Measurements from ENCODE around the gene TMEM179B.
"Not testable (repeated sequence)": the region's sequence is repeated elsewhere in the genome, so short reads cannot be mapped to it uniquely, and the experiment has no call there.

The TMEM179B gene

DNA sequence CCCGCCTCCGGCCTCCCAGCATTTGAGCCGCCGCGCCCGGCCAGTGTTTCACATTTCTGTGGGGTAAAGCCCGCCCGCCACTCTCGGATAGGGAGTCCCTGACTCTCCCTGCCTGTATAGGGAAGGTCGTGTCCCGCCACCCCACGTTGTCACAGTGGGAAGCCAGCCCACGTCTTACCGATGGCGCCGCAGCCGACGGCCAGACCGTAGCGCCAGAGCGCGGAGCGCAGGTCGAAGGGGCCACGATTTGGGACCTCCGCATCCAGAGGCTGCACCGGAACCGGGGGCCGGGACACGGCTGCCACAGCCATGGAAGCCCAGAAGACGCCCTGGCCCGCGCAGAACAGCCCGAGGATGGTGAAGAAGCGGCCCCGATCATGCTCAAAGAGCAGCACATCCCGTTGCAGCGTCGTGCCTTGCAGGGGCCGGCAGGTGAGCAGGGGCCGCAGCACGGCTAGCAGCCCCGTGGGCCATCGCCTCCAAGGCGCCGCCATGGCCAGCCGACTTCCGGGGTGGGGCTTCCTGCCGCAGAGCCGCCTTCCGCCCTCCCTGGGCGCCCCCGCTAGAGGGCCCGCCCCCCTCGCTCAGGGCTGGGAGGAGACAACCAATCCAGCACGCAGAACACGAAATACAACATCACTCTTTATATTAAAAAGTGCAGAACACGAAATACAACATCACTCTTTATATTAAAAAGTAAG is 4.4 kb downstream of the TMEM179B start, which contains the start of gene TMEM223:
Gene TMEM223, minus strand, starts transcription at position 506 of the 701 bp plus-strand sequence. Its CDS starts 12 bp downstream, at position 494.
- peak; percentile 55 to 78 for DNase-seq

DNA sequence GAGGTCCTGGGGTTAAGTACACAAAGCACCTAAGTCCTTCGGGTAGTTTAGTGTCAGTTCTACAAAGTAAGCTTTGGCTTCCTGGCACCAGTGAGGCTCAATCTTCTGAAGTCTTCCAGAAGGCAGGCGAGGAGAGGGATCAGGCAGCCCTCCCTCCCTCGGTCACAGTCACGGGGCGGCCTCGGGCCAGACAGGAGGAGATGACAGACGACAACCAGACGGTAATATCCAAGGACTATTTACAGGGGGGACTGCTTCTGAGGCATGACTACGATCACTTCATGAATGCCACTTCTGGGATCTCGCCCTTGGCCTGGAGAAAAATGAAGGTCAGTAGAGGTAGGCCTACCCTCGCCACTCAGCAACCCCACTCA is 5.0 kb downstream of the TMEM179B start:
- no peak for DNase-seq

DNA sequence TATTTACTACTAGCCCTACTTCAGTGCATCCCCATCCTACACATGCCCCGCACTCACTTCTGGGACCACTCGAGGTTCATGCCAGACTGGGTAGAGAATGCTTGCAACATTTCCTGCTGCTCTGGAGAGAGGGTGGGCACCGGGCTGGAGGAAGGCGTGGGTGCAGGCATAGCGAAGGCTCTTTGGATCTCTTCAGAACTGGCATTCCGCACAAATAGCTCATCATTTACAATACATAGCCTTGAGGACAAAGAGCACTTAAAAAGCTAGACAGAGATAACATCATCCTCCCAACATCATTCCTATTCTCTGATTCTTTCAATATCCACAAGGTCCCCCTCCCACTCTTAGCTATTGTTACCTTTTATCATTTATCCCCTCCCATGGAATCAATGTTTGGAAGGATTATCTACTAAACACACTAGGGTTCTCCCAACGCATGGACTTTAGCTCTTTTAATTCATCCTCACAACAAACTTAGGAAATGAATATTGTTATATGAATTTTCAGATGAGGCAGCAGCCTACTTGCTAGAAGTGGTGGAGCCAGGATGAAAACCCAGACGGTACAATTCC is 7.1 kb downstream of the TMEM179B start:
- no peak for DNase-seq

DNA sequence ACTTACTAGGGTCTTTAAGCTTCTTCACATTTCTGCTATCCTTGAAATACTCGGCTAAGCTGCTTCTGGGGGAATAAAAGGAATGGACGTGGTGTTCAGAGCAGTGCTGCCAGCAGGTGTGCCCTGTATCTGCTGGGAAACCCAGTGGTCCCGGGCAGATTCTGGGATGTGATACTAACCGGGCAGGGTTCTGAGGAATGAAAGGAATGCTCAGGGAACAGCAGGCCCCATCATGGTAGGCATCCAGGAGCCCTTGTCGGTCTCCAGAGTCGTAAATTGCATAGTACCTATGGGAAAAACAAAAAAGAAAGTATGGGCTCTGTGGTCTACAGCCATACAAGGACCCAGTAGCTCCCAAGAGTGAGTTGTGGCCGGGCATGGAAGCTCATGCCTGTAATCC is 9.1 kb downstream of the TMEM179B start:
- DNase-seq, result no peak

DNA sequence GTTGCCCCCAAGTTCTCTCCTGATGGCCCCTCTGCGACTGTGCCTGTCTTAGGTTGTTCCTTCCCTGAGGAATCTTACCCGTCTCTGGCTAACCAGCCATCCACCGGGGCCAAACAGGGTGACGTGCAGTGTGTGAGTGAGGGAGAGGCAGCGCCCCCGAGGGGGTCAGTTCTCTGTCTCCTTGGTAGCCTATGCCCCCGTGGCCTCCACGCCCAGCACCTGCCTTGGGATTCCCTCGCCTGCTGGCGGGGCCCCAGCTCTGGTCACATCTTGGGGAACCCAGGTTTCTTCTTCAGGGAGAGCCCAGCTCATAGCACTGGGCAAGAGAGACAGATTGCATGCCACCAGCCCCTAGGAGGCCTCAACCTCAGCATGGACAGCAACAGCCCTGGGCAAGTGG is 12.3 kb downstream of the TMEM179B start:
- DNase-seq, result no peak

- no peak for DNase-seq
Observed at GRCh38 chr11:62801071-62801470, 13.9 kb downstream of the TMEM179B start.

DNA sequence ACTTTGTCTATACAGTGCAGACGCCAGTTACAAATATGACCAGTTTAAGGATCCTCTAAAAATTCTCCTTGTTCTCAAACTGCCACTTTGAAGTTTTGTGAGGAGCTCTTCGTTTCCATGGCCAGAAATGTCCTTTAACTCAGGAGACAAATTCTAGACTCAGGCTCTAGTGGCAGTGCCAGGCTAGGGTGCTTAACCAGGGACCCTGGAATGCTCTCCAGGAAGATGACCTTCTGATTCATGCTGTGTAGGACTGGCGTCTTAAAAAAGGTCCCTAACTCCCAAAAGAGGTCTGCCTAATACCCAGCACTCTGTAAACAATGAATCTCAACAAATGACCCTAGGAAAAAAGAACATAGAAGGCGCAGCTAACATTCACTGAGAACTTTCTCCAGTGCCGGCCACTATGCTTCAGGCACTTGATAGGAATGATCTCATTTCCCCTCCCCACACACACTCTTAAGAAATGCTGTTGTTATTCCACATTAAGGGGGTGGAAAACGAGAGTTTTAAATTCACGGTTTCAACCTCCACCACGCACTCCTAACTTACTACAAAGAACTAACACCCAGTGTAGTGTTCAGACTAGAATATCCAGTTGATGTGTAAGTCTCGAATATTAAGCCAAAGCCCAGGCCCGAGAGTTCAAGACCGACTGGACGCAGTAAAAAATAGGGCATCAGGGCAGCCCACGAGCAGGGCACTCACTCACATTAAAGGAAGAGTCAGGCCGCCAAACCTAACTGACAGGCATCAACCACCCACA is 17.3 kb downstream of the TMEM179B start:
- peak in 1 of 2 experiments; percentile 11 for DNase-seq

DNA sequence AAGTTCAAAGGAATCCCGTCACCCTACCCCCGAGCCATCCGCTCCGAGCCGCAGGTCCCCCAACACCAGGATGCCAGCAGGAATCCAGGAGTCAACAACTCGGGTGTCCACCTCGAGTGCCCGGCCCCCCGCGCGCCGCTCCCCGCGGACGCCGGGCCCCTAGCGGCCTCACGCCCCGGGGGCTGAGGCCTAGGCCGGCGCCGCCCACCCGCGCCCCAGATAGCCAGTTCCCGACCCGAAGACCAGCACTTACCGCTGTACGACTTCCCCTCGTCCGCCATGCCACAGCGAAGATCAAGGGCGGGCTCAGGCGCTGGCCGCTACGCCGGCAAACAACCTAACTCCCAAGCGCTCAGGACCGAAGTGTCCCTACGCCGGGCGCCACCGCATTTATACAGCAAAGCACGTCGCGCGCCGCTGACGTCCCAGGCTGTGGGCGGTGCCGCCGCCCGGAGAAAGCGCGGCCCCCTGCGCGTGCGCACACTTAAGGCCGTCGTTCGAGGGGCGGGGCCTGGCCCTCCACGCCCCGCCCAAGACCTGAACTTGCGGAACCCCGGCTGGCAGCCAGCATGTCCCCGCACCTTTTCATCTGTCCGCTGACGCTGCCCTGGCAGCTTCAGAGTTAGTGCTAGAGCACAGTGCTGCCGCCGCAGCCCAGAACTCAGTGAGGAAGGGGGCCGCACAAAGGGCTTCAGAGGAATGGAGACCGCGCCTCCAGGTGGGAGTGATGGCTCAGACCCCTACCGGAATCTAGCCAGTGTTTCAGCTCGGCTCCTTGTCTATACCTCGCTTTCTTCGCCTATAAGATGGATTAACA is 18.1 kb downstream of the TMEM179B start, which contains the start of gene NXF1:
Gene NXF1, minus strand, starts transcription at position 365 of the 817 bp plus-strand sequence. Its CDS starts 84 bp downstream, at position 281.
- DNase-seq, result peak; percentile 55 to 91

DNA sequence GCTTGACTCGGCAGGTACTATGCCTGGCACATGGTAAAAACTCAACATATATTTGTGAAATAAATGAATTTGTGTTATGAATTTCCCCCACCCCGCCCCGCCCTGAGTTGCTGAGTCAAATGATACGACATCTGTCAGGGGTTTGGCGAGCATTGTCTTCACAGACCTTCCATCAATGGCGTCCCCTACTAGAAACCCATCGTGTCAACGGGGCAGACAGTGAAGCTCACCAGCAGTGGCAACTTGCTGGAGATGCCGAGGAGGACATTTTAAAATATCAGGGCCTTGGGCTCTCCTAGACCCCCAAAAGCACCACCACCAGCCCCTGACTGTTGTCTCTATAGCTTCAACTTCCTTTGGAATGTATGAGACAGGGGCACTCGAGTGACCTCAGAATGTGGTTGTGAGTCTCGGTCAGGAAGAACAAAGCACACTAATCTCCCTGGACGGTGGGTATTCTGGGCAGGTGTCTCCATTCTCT is 18.8 kb downstream of the TMEM179B start:
- no peak for DNase-seq

DNA sequence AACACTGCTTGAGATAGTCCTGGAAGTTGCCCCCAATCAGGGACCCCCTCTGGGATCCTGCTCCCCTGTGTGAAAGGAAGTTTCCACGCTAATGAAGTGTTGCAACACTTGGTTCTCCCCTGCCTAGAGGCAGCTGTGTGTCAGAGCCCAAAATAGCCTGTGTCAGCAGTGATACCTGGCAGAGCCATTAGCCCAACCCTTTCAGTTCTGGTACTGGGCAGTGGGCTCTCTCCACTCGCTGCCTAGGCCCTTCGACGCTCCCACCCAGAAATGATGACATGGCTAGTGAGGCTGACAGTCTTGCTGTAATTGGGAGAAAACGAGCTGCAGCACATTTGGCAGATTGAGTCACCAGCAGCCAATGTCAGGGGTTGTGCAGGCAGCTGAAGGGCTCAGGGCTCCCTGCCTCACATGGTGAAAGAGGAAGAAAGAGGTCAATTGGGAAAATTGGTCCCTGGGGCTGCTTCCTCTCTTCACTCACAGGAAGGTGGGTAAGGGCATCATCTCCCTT is 19.5 kb downstream of the TMEM179B start:
- DNase-seq, result no peak

GRCh38 chr11:62810748-62811147 is 23.5 kb downstream of the TMEM179B start:
- DNase-seq, result no peak

DNA sequence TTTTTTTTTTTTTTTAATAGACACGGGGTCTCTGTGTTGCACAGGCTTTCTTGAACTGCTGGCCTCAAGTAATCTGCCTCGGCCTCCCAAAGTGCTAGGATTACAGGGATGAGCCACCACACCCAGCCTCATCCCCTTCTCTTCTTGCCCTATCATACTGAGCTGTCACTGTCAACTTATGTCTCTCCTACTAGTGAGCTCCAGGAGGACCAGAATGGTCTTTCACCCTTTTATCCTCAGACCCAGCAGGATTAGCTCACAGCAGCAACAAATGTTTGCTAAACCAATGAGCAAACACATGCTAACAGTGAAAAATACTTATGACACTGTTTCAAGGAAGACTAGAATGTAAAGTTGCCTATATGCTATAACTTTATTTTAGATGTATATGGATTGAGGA is 24.5 kb downstream of the TMEM179B start:
- no peak for DNase-seq

DNA sequence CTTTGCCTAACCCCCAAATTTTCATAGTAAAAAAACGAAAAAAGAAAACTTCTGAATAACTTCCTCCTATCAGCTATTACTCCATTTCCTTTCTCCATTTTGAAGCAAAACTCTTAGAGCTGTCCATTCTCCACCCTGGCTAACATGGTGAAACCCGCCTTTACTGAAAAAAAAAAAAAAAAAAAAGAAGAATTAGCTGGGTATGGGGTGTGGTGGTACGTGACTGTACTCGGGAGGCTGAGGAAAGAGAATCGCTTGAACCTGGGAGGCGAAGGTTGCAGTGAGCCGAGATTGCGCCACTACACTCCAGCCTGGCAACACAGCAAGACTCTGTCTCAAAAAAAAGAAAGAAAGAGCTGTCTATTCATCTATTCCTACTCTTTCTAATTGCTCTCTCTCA is 29.4 kb downstream of the TMEM179B start:
- no peak for DNase-seq

GRCh38 chr11:62817129-62817528 is 29.9 kb downstream of the TMEM179B start:
- no peak for DNase-seq

DNA sequence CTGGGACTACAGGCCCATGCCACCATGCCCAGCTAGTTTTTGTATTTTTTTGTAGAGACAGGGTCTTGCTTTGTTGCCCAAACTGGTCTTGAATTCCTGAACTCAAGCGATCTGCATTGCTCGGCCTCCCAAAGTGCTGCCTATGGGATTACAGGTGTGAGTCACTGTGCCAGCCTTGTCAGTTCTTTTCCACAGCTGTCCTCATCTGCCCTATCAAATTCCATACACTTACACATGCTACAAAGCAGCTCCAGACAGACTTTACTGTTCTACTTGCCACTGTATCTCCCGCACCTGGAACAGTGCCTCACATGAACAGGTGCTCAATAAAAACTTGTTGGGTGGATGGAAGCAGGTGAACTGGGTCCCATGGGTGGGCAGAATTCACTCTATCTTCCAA is 36.5 kb downstream of the TMEM179B start:
- DNase-seq, result no peak

DNA sequence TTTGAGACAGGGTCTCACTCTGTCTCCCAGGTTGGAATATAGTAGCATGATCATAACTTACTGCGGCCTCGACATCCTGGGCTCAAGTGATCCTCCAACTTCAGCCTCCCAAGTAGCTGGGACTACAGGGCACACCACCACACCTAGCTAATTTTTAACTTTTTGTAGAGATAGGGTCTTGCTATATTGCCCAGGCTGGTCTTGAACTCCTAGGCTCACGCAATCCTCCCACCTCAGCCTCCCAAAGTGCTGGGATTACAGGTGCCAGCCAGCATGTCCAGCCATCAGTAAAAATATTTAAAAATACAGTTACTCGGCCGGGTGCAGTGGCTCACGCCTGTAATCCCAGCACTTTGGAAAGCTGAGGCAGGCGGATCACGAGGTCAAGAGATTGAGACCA is 40.9 kb downstream of the TMEM179B start:
- not testable (repeated sequence) for DNase-seq

GRCh38 chr11:62830904-62831519 is 43.8 kb downstream of the TMEM179B start:
- no peak for DNase-seq

- DNase-seq, result peak; percentile 92 to 98
Observed at GRCh38 chr11:62831520-62832335, 44.5 kb downstream of the TMEM179B start, which contains the start of gene STX5. TSS of gene STX5 (minus strand) at chr11:62832051. CDS start at chr11:62831243, 808 bp downstream.

GRCh38 chr11:62832336-62833234 is 45.4 kb downstream of the TMEM179B start, which contains the start of gene TEX54:
TSS of gene TEX54 (minus strand) at chr11:62832841.
- DNase-seq, result no peak

GRCh38 chr11:62835336-62835735 is 48.1 kb downstream of the TMEM179B start:
- no peak for DNase-seq

All from SW 1271 (cell line).